DMS79 treated with DMSO at 0.1 percent for 48 hours (cell line): ENCODE data around the gene KIAA0319L.
"Not testable (repeated sequence)": the region's sequence is repeated elsewhere in the genome, so short reads cannot be mapped to it uniquely, and the experiment has no call there.

Source experiments
- DNase-seq: peaks from one replicate; lab custom pipeline; 2025; lab: John Stamatoyannopoulos, UW

The KIAA0319L gene

DNA sequence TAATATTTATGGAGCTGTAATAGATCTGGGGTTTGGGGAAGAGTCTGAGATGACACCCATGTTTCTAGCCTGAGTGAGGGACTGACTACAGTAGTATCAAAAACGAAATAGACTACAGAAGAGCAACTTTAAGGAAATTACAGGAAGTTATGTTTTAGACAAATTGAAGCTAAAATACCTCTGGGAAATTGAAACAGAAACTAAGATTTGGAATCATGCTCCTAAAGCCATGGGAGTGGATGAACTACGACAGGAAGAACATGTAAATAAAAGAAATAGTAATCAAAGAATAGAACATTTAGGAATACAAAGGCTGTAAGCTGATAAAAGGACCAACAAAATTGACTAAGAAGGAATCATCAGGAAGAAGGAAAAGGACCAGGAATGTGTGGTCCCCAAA lies 68.9 kb downstream of the KIAA0319L start:
- no peak for DNase-seq

DNA sequence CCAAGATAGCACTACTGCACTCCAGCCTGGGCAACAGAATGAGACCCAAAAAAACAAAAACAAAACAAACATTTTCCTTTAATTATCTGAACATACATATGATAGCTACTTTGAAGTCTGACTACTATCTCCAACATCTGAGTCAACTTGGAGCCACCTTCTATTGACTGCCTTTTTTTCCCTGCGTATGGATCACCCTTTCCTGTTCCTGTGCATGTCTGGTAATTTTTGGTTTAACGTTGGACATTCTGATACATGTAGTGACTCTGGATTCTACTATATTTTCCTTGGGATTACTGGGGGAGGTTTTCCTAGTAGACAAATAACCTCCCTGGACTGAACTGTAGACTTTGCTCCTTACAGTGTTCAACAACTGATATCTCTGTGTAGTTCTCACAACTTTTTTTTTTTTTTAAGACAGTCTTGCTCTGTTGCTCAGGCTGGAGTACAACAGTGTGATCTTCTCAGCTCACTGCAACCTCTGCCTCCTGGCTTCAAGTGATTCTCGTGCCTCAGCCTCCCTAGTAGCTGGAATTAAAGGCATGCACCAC lies 70.3 kb downstream of the KIAA0319L start:
- DNase-seq: no peak

DNA sequence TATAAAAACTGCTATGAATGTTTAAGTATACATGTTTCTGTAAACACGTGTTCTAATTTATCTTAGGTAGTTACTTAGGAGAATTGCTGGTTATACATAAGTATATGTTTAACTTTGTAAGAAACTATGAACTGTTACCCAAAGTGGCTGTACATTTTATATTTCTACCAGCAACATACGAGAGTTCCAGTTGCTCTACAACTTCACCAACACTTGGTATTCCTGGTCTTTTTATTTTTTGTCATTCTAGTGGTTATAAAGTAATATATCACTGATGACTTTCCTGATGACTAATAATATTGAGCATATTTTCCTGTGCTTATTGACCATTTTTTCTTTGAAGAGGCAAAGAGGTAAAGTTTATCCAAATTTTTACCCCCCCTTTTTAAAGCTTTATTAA lies 76.0 kb downstream of the KIAA0319L start:
- no peak for DNase-seq

DNA sequence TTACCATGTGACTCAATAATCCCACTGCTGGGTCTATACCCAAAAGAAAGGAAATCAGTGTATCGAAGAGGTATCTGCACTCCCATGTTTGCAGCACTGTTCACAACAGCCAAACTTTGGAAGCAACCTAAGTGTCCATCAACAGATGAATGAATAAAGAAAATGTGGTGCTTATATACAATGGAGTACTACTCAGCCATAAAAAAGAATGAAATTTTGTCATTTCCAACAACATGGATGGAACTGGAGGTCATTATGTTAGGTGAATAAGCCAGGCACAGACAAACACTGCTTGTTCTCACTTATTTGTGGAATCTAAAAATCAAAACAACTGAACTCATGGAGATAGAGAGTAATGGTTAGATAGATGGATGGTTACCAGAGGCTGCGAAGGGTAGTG lies 79.3 kb downstream of the KIAA0319L start:
- no peak for DNase-seq

DNA sequence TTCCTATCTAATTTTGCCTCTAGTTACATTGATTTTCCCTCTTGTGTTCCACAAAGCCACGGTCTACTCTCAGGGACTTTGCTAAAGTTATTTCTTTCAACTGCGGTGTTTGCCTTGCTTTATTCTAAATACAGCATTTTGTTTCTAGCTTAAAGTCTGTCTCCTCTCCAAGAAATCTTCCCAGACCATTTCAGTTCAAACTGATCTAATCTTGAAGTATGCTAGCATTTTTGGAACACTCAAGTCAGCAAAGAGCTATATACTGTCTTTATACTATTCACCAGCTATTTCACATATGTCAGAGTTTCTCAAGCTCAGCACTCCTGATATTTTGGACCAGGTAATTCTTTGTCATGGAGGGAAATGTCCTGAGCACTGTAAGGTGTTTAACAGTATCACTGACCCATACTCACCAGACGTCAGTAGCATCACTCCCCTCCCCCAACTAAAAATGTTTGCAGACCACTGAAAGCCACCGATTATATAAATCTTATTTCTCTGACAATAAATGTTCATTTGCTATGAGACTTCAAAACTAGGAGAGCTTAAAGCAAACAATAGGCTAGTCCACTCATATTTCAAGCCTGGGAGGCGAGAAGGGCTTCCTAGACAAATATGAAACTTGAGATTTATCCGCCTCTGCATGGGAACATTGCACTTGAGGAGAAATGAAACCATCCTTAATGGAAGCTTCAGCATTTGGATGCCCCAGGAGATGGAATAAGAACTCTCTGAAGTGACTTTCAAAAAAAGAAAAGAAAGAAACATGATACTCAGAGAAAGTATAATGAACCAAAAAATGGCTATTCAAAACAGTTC lies 81.1 kb downstream of the KIAA0319L start:
- DNase-seq: peak; percentile 96

DNA sequence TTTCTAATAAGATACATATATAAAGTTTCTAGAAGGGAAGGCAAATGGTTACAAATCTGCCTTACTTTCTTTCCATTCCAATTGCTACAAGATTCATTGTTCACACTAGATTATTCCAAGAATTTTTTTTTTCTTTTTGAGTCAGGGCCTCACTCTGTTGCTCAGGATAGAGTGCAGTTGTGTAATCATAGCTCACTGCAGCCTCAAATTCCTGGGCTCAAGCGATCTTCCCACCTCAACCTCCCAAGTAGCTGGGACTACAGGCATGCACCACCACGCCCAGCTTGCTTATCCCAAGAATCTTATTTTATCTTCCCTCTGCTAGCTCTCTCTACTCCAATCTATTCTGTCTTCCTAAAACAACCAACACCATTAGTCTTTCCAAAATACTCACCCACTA lies 81.8 kb downstream of the KIAA0319L start:
- DNase-seq: no peak

DNA sequence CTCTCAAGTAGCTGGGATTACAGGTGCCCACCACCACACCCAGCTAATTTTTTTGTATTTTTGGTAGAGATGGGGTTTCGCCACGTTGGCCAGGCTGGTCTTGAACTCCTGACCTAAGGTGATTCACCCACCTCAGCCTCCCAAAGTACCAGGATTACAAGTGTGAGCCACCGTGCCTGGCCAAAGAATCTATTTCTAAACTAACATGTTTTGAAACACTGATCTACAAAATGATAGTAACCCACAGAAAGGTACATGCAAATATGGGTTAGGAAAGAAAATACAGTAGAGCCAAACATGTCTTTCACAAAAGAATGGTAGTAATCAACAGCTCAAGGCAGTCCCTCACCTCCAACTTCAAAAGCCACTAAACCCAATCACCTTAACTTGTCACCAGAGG lies 84.0 kb downstream of the KIAA0319L start:
- not testable (repeated sequence) for DNase-seq

DNA sequence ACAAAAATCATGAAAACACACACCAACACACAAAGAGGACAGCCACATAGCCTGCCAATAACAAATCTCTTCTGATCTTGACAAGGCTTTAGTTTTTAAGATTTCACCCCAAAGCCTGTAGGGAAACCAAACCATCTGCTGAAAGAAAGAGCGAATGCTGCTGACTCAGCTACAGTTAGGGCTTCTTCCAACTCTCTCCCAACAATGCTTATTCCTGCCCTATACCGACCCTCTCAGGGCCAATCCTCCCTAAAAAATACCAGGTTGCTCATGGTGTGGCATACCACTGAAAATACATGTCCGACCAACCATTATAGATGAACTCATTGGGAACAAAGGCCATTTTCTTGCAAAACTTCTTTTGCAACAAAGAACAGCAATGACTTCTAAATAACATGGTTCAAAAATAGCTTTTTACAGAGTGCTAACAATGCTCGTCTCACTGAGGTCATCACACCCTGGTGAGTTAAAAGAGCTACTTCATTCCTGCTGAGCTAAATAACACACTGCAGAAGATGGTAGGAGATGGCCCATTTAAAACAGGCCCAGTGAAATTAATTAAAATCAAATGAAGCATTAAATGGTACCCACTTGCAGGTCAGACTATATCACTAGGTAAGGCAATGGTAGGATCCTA lies 86.1 kb downstream of the KIAA0319L start:
- DNase-seq: peak; percentile 27

DNA sequence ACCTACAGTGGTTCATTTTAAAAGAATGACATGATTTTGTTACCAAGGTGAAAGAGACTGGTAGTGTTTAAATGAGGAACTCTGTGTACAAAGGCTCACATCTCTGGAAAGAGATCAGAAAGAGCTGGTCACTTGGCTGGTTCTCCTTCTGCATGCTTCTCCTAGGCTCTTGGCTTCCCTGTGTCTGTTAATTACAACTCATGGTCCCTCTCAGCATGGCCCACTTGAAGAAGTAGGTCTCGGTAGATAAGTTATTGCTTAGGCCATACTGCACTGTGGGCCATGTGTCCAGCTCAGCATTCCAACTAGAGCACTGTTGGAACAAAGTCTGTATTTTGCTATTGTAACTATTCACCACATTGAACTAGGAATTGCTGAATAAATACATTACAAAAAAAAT lies 91.1 kb downstream of the KIAA0319L start:
- DNase-seq: no peak

DNA sequence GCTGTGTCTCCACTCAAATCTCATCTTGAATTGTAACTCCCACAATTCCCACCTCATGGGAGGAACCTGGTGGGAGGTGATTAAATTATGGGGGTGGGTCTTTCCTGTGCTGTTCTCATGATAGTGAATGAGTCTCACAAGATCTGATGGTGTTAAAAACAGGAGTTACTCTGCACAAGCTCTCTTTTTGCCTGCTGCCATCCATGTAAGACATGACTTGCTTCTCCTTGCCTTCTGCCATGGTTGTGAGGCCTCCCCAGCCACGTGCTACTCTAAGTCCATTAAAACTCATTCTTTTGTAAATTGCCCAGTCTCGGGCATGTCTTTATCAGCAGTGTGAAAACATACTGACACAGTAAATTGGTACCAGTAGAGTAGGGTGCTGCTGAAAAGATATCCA lies 93.5 kb downstream of the KIAA0319L start:
- DNase-seq: not testable (repeated sequence)

DNA sequence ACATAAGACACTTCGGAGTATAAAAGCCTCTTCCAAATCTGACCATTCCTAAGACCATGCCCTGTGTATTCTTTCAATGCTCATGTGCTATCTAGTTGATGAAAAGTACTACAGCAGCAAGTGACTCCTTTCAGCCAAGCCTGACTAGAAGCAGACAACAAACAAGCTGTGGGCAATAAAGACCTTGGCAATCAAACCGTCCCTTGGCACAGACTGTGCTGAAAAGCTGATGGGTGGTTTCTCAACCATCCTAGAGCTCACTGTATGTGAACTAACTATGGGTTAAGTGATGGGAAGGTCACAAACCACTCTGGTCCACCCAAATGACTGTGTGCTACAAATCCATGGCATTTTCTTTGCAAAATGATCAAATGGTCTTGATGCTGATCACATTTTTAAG lies 94.0 kb downstream of the KIAA0319L start:
- no peak for DNase-seq

DNA sequence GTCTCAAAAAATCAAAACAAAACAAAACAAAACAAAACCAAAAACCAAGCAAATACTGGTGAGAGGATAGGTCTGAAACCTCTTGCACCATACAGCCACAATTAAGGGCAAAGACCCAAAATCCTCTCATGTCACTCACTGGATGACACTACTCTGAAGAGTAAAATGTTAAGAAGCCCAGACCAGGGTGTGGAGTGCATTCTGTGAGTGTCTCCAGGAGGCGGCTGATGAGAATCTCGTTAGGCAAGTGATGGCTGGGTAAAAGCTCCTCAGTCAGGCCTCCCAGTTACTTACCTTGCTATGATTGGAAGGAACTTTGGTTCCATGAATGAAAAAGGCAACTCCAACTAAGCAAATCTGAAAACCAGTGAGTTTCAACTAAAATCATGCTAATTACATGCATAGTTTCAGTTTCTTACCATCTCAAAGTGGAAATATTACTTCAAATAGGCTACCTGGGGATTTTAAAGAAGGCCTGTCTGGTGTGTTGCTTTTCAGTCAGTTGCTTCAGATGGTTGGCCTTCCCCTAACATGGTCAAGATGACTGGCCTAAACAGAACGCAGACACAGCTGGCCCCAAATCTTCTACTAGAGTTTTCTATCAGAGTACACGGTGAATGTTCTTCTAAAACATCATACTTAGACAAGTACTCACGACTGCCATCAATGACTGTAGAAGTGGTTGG lies 95.1 kb downstream of the KIAA0319L start:
- DNase-seq: no peak

DNA sequence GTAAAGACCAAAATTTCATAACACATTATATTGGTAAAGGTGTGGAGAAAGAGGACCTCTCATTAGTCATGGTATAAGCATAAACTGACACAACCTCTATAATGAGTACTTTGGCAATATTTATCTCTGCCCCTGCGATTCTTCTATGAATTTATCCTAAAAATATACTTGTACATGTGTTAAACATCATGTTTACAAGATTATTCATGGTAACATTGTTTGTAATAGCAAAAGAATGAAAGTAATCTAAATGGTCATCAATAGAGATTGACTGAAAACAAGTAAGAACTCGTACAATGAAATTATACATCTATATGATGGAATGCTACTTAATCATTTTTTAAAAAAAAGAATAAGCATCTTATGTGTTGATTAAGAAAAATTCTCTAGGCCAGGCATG lies 96.4 kb downstream of the KIAA0319L start:
- DNase-seq: no peak

DNA sequence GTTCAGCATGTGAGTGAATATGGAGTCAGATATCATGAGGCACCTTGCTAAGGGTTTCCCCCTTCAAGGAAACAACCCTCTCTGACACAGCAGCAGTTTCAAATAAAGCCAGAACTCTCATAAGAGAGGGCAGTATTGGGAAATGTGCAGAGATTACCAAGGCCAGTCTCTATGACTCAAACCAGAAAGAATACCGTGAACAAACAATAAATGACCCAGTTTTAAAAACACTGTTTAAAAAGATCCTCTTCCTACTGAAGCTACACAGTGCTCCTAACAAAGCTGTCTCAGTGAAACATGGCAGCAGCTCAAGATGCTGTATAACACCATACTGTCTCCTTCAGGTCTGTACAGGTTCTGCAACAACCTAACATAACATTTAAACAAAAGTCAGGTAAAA lies 102.6 kb downstream of the KIAA0319L start:
- no peak for DNase-seq

DNA sequence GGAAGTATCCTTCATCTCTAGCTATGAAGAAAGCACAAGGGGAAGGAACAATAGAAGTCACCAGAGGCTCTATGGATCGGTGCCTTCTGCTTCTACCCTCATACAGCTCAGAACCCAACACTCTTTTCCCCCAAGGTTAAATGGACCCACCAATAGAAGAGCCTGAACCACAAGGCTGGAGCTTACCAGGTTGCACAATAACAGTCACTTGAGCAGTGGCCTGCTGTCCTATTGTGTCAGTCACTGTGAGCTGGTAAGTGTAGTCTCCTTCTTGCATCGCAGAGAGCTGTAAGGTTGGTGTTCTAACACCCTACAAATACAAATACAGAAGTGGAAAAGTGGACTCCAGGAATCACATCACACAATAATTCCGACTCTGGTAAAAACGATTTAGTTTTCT lies 103.0 kb downstream of the KIAA0319L start:
- DNase-seq: no peak

DNA sequence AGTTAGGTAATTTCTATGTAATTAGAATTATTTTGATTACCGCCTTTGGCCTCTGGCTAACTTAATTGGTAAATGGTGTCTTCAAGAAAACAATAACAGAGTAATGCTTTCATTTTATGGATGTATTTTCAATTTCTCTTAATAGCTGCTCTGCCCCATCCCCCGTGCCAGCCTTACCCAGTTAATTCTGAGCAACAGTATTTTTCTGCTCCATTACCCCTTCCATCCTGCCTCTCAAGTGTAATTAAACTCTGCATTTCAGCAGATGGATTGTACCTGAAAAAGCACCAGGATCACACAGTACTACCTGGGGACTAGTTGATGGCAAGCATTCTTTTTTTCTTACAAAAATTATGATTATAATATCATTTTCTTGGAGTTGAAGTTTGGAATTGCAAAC lies 104.2 kb downstream of the KIAA0319L start:
- DNase-seq: peak; percentile 86

DNA sequence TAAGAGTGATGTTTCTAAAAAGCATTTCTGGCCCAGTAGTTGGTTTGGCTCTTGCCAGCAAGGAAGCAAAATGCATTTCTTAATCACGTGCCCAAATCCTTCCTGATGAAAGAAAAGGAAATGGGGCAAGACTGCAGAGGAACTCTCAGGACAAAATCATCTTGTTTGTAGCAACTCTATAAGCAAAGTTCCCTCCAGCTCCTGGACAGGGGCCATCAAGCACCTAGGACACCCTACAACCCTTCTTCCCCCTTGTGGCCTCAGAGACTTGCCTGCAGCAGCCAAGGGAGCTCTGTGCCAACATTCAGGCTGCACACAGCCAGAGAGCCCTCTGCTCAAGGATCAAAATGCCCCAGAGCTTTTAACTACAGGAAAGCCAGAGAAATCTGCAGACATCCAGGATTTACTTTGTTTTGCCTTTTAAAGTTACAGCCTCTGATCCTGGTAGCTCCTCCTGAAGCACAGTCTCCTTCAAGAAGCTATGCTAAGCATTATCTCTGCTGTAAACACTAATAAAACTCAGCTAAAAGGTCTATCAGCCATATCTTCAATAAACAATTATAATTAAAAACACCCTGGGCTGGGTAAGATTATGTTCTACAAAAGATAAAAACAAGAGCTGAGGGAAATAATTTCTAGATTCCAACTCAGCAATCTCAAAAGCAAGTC lies 105.0 kb downstream of the KIAA0319L start:
- peak; percentile 68 for DNase-seq

DNA sequence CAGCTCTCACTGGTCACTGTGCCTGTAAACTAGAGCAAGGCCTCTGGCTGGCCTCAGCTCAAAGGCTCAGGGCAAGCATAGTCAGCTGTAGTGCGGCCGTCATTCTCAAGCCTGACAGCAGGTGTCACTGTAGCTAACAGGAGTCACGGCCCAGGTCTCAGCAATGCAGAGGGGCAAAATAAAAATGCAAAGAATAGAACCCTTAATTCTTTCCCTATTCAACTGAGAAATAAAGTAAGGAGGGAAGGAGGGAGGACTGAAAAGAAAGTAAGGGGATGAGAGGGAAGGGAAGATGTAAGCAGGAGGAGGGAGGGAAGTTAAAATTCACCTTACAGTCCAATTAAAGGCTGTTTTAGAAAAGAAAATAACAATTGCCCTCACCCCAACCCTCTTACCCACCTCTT lies 106.1 kb downstream of the KIAA0319L start:
- DNase-seq: peak; percentile 72

DNA sequence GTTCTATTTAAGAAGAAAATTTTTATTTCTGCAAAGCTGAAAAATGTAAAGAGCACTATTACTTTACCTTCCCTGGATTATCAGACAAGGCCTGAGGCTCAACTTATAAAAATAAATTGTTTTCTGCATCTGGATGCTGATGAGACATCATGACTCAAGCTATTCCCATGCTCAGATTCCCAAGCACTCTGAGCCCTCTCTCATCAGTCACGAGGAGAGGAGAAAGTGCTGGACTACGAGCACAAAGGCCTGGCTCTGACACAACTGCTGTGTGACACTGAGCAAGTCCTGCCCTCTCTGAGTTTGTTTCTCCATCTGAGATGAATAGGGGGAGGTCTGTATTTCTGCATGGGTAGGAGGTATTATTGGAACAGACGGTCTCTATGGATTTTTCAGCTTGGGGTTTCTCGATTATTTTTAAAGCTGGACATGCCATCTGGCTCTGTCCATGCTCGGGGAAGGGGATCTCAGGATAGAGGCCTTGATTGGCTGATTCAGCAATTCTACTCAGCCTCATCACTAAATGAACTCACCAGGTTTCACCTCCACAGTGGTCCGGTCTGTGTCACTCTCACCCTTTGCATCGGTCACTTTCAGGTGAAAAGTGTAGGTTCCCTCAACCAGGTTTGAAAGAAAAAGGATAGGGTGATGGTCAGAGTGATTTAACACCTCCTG lies 107.7 kb downstream of the KIAA0319L start:
- DNase-seq: no peak

DNA sequence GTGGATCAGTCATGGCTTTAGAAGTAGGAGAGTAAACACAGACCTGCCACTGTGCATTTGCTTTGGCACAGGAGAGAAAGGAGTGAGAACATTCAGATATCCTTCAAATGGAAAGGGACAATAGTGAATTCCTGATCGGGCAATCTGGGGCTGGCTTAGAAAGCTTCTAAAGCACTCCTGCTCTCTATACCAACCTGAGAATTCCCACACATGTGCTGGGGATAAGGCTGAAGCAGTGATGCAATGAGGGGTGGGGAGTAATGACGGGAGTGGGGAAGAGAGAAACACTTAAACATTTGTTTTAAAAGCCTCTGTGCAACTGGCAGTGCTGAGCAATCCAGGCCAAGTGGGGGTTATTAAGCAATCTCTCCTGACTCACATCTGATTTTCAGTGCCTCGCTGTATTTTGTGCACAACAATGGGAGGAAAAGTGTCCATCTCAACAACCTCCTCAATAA lies 108.8 kb downstream of the KIAA0319L start:
- no peak for DNase-seq

DNA sequence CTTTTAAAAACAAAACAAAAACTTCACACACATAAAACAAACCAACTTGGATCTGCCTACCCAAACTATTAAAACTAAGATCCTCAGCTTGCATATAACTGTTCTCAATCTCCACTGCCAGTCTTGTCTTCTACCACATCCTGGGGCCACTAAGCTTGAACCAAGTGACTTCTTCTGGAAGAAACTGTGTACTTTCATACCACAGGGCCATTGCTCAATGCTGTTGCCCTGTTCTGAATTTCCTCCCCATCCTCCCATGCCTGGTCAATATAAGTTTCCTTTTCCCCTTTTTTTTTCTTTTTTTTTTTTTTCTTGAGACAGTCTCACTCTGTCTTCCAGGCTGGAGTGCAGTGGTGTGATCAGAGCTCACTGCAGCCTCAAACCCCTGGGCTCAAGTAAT lies 109.9 kb downstream of the KIAA0319L start:
- no peak for DNase-seq

DNA sequence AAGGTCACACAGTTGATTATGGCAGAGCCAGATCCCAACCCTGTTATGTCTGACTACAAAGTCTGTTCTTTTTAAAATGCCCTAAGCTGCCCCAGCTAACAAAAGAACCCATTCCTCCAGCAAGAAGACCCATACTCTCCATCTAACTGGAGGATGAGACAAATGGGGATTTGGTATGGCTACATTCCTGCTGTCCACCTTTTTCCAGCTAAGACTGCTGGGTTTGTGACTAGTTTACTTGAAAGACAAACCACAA lies 112.8 kb downstream of the KIAA0319L start:
- DNase-seq: no peak
